Upper lobe of left lung (tissue), 4 donors: ENCODE data around the gene RHOU.

Experiments
- POLR2A ChIP-seq, 4 donors: fragments of 450-650 bp; IDR thresholded peaks; one replicate each; pipeline ENCODE4 v1.5.1; 2016 to 2017; ENCODE audit warnings: antibody characterized with exemption in 4 of 4, mild to moderate bottlenecking in 2 of 4
- POLR2AphosphoS5 ChIP-seq, 2 donors: sonication (generic); formaldehyde crosslinking; IDR thresholded peaks; one replicate each; pipeline ENCODE4 v1.5.1; 2017; ENCODE audit warnings: antibody characterized with exemption in 2 of 2
- TF ChIP-seq, protein P1 (sequence below), 6 experiments: fragments of 450-650 bp in 4 of 6; fragments of 200-600 bp in 2 of 6; sonication (generic) in 2 of 6; IDR thresholded peaks; one replicate each; pipeline ENCODE4 v1.5.1; 2016 to 2019; ENCODE audit warnings: antibody characterized with exemption in 6 of 6

DNA sequence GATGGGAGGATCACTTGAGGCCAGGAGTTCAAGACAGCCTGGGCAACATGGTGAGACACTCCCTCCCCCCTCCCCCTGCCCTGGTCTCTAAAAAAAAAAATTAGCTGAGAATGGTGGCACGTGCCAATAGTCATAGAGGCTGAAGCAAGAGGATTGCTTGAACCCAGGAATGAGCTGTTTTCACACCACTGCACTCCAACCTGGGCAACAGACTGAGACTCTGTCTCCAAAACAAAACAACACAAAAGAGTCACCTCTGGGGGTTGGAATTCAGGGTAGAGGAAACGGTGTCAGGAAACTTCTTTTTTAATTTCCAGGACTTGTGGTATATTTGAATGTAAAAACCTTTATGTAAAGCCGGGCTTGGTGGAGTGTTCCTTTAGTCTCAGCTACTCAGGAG lies 43.2 kb downstream of the RHOU start:
- TF ChIP-seq, protein P1, sequence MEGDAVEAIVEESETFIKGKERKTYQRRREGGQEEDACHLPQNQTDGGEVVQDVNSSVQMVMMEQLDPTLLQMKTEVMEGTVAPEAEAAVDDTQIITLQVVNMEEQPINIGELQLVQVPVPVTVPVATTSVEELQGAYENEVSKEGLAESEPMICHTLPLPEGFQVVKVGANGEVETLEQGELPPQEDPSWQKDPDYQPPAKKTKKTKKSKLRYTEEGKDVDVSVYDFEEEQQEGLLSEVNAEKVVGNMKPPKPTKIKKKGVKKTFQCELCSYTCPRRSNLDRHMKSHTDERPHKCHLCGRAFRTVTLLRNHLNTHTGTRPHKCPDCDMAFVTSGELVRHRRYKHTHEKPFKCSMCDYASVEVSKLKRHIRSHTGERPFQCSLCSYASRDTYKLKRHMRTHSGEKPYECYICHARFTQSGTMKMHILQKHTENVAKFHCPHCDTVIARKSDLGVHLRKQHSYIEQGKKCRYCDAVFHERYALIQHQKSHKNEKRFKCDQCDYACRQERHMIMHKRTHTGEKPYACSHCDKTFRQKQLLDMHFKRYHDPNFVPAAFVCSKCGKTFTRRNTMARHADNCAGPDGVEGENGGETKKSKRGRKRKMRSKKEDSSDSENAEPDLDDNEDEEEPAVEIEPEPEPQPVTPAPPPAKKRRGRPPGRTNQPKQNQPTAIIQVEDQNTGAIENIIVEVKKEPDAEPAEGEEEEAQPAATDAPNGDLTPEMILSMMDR (IDR thresholded peaks at IDR 0.05), result no peak
- TF ChIP-seq POLR2AphosphoS5 (IDR thresholded peaks at IDR 0.05), result no peak
- no peak for TF ChIP-seq POLR2A (IDR thresholded peaks at IDR 0.05)
